K562 (cell line): ENCODE measurements around the gene USP5. TPM values are rescaled to one million over a fixed set of nuclear protein-coding genes. Genes with fewer than 3 reads are reported as not detected.

Experiments used
- CXXC5 ChIP-seq: fragments of 250-450 bp; sonication (Bioruptor Pico); IDR thresholded peaks from 2 replicates; pipeline ENCODE4 v1.8.0; 2022; ENCODE audit warnings: inconsistent platforms, mild to moderate bottlenecking, moderate library complexity
- EP300 ChIP-seq: IDR thresholded peaks from 2 replicates; pipeline ENCODE4 v1.6.1; 2012; ENCODE audit warnings: low read length, improper control_type of control experiment
- HDAC3 ChIP-seq: fragments of 450-650 bp; IDR thresholded peaks from 2 replicates; pipeline ENCODE4 v1.6.1; 2018; ENCODE audit warnings: borderline replicate concordance, mild to moderate bottlenecking, moderate library complexity; ENCODE audit not compliant: partially characterized antibody
- KAT7 ChIP-seq: sonication (generic); formaldehyde crosslinking; IDR thresholded peaks from 2 replicates; pipeline ENCODE4 v1.8.0; 2022; ENCODE audit warnings: missing genetic modification reagents, mild to moderate bottlenecking, borderline replicate concordance
- NFATC3 ChIP-seq: fragments of 450-650 bp; IDR thresholded peaks from 2 replicates; pipeline ENCODE4 v1.6.1; 2017; ENCODE audit warnings: mild to moderate bottlenecking
- NFIX ChIP-seq: fragments of 250-450 bp; sonication (Bioruptor Pico); IDR thresholded peaks from 2 replicates; pipeline ENCODE4 v1.4.0; 2020; ENCODE audit warnings: low read depth, mild to moderate bottlenecking, moderate library complexity
- RFX1 ChIP-seq: fragments of 450-650 bp; IDR thresholded peaks from 2 replicates; pipeline ENCODE4 v1.6.1; 2016; ENCODE audit warnings: mild to moderate bottlenecking, moderate library complexity
- TEAD4 ChIP-seq, 2 experiments: sonication (generic) in 1 of 2; formaldehyde crosslinking in 1 of 2; IDR thresholded peaks; 2 replicates each; pipeline versions ENCODE4 v1.6.1 to v1.8.0; 2012 to 2022; ENCODE audit warnings: borderline replicate concordance in 1 of 2, inconsistent platforms in 1 of 2, low read length in 1 of 2, mild to moderate bottlenecking in 1 of 2, missing genetic modification reagents in 1 of 2
- ZBED1 ChIP-seq: IDR thresholded peaks from 2 replicates; pipeline ENCODE4 v1.6.1; 2014
- ZFX ChIP-seq: sonication (generic); formaldehyde crosslinking; IDR thresholded peaks from 2 replicates; pipeline ENCODE4 v1.8.0; 2022; ENCODE audit warnings: mild to moderate bottlenecking, missing genetic modification reagents, moderate library complexity
- polyA plus RNA-seq, 8 experiments: library from polyadenylated mRNA; depleted of rRNA in 4 of 8; stranded (reverse) in 5 of 8; unstranded in 3 of 8; fragments of >200 nt; fragmentation: Nextera tagmentation in 2 of 8; fragmentation: Illumina TruSeq in 1 of 8; extraction: Ambion mirVana in 2 of 8; extraction: Trizol in 1 of 8; gene quantifications; 2 replicates each; pipeline versions ENCODE4 v1.2.1 to v1.2.3, GENCODE V29; 2011 to 2014; ENCODE audit warnings: inconsistent platforms in 1 of 8, missing spikeins in 1 of 8
- total RNA-seq, 7 experiments: library from RNA; depleted of rRNA in 6 of 7; stranded (reverse); fragments of >200 nt in 6 of 7; fragmentation: Illumina TruSeq in 2 of 7; extraction: Trizol in 2 of 7; gene quantifications; 2 replicates each; pipeline versions ENCODE4 v1.2.1 to v1.2.3, GENCODE V29; 2011 to 2021; ENCODE audit warnings: low replicate concordance in 1 of 7
- TF ChIP-seq, protein P1 (sequence below): fragments of 450-650 bp; IDR thresholded peaks from 2 replicates; pipeline ENCODE4 v1.6.1; 2018; ENCODE audit not compliant: partially characterized antibody
- TF ChIP-seq, protein P2 (sequence below), 2 experiments: fragments of 450-650 bp in 1 of 2; sonication (generic) in 1 of 2; formaldehyde crosslinking; conservative IDR thresholded peaks; 2 replicates each; pipeline versions ENCODE4 v1.4.0 to v1.8.1; 2020 to 2022; ENCODE audit warnings: mild to moderate bottlenecking in 1 of 2, missing genetic modification reagents in 1 of 2

The USP5 gene
- total and polyA plus RNA-seq, 9 of the 15 experiments (the other 6 are each of a cell fraction or from before 2014, with no cell fraction given) = 1.4 to 107 (median 48.6) TPM

DNA sequence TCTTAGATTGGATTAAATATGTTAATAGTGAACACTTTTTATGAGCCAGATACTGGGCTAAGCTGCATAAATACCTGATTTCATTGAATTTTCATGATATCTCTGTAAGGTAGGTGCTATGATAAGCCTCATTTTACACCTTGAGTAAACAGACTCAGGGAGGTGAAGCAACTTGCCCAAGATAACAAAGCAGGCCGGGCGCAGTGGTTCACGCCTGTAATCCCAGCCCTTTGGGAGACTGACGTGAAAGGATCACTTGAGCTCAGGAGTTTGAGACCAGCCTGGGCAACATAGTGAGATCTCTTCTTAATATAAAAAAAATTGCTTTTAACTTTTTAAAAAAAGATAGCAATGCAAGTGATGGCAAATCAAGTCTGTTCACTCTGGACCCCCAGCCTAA, 9.9 kb upstream of the USP5 start (continued):
- TF ChIP-seq, protein P1, sequence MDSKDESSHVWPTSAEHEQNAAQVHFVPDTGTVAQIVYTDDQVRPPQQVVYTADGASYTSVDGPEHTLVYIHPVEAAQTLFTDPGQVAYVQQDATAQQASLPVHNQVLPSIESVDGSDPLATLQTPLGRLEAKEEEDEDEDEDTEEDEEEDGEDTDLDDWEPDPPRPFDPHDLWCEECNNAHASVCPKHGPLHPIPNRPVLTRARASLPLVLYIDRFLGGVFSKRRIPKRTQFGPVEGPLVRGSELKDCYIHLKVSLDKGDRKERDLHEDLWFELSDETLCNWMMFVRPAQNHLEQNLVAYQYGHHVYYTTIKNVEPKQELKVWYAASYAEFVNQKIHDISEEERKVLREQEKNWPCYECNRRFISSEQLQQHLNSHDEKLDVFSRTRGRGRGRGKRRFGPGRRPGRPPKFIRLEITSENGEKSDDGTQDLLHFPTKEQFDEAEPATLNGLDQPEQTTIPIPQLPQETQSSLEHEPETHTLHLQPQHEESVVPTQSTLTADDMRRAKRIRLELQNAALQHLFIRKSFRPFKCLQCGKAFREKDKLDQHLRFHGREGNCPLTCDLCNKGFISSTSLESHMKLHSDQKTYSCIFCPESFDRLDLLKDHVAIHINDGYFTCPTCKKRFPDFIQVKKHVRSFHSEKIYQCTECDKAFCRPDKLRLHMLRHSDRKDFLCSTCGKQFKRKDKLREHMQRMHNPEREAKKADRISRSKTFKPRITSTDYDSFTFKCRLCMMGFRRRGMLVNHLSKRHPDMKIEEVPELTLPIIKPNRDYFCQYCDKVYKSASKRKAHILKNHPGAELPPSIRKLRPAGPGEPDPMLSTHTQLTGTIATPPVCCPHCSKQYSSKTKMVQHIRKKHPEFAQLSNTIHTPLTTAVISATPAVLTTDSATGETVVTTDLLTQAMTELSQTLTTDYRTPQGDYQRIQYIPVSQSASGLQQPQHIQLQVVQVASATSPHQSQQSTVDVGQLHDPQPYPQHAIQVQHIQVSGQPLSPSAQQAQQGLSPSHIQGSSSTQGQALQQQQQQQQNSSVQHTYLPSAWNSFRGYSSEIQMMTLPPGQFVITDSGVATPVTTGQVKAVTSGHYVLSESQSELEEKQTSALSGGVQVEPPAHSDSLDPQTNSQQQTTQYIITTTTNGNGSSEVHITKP = no peak
- TF ChIP-seq, protein P2, sequence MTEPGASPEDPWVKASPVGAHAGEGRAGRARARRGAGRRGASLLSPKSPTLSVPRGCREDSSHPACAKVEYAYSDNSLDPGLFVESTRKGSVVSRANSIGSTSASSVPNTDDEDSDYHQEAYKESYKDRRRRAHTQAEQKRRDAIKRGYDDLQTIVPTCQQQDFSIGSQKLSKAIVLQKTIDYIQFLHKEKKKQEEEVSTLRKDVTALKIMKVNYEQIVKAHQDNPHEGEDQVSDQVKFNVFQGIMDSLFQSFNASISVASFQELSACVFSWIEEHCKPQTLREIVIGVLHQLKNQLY (CRISPR knock-in tag; conservative IDR thresholded peaks at IDR 0.05) = no peak
- TF ChIP-seq EP300 = no peak
- no peak for TF ChIP-seq HDAC3
- TF ChIP-seq NFATC3 = no peak
- no peak for TF ChIP-seq RFX1
- no peak for TF ChIP-seq KAT7
- TF ChIP-seq ZFX (CRISPR knock-in tag) = no peak
- no peak for TF ChIP-seq CXXC5 (CRISPR knock-in tag)
- TF ChIP-seq TEAD4 (IDR thresholded peaks at IDR 0.05; ENCODE audit: low read length) = no peak
- no peak for TF ChIP-seq TEAD4 (CRISPR knock-in tag; IDR thresholded peaks at IDR 0.05; ENCODE audit: borderline replicate concordance)
- TF ChIP-seq ZBED1 = no peak
- TF ChIP-seq NFIX (CRISPR knock-in tag) = no peak
